ENCODE measurements around the gene RAB27B. TPM values are rescaled to one million over a fixed set of nuclear protein-coding genes. Genes with fewer than 3 reads are reported as not detected.

RAB27B gene
- total RNA-seq, 1 experiment from 2014 or later: 0.87 TPM

- ChIA-PET CTCF (no interaction called here), POLR2A (no interaction called here)
- H3K9me3 Mint-ChIP-seq: peaks cover 5% of the 10 kb centered on the region; the same call in 1 of the 2 replicates
- H3K27ac Mint-ChIP-seq: no peak overlapping the region
- H3K36me3 Mint-ChIP-seq: no peaks in the 10 kb centered on the region
- DNase-seq (ENCODE audit: low spot score) (no peak), ATAC-seq (no peak)
- no peaks in the 10 kb centered on the region for H3K27me3 Mint-ChIP-seq (ENCODE audit: low read depth)
- TF ChIP-seq NR1H2 (CRISPR knock-in tag; IDR thresholded peaks at IDR 0.05) (no peak), SOX15 (CRISPR knock-in tag; IDR thresholded peaks at IDR 0.05) (no peak), GRHL2 (CRISPR knock-in tag; IDR thresholded peaks at IDR 0.05; ENCODE audit: insufficient replicate concordance, severe bottlenecking) (no peak), JAZF1 (CRISPR knock-in tag; IDR thresholded peaks at IDR 0.05) (no peak), SP1 (CRISPR knock-in tag; conservative IDR thresholded peaks at IDR 0.05) (no peak)
- H3K4me3 Mint-ChIP-seq: no peak overlapping the region
- H3K4me1 Mint-ChIP-seq: no peaks in the 10 kb centered on the region
Measured at GRCh38 chr18:54872681-54873080, 44.4 kb downstream of the RAB27B start.

DNA sequence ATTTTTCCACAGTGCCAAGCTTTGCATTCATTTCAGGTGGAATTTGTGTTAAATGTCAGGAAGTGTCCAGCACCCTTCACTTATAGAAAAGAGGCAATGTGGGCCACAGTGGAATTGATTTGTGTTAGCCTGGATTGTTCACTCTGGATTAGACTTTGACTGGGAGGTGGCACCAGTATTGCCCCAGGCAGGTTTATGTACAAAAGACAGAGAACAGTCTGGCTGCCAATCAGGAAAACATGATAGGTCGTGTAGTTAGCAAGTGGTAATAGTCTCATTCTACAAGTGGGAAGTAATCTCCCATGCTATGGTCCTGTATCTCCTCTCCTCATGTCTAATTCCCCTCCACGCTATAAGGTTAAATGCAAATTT, 45.6 kb downstream of the RAB27B start:
- Mint-ChIP-seq H3K27me3 (ENCODE audit: low read depth) (no peaks in the 10 kb centered on the region), H3K36me3 (no peaks in the 10 kb centered on the region), H3K27ac (no peak overlapping the region), H3K9me3 (no peaks in the 10 kb centered on the region), H3K4me3 (no peak overlapping the region), H3K4me1 (no peaks in the 10 kb centered on the region)
- TF ChIP-seq HMGA2 (CRISPR knock-in tag; IDR thresholded peaks at IDR 0.05) (no peak), NR3C1 (CRISPR knock-in tag; conservative IDR thresholded peaks at IDR 0.05; ENCODE audit: low read depth) (no peak), ARID4B (CRISPR knock-in tag; IDR thresholded peaks at IDR 0.05; ENCODE audit: borderline replicate concordance) (no peak), SOX15 (CRISPR knock-in tag; IDR thresholded peaks at IDR 0.05) (no peak), JUN (CRISPR knock-in tag; IDR thresholded peaks at IDR 0.05) (no peak)
- TF ChIP-seq, protein P1, sequence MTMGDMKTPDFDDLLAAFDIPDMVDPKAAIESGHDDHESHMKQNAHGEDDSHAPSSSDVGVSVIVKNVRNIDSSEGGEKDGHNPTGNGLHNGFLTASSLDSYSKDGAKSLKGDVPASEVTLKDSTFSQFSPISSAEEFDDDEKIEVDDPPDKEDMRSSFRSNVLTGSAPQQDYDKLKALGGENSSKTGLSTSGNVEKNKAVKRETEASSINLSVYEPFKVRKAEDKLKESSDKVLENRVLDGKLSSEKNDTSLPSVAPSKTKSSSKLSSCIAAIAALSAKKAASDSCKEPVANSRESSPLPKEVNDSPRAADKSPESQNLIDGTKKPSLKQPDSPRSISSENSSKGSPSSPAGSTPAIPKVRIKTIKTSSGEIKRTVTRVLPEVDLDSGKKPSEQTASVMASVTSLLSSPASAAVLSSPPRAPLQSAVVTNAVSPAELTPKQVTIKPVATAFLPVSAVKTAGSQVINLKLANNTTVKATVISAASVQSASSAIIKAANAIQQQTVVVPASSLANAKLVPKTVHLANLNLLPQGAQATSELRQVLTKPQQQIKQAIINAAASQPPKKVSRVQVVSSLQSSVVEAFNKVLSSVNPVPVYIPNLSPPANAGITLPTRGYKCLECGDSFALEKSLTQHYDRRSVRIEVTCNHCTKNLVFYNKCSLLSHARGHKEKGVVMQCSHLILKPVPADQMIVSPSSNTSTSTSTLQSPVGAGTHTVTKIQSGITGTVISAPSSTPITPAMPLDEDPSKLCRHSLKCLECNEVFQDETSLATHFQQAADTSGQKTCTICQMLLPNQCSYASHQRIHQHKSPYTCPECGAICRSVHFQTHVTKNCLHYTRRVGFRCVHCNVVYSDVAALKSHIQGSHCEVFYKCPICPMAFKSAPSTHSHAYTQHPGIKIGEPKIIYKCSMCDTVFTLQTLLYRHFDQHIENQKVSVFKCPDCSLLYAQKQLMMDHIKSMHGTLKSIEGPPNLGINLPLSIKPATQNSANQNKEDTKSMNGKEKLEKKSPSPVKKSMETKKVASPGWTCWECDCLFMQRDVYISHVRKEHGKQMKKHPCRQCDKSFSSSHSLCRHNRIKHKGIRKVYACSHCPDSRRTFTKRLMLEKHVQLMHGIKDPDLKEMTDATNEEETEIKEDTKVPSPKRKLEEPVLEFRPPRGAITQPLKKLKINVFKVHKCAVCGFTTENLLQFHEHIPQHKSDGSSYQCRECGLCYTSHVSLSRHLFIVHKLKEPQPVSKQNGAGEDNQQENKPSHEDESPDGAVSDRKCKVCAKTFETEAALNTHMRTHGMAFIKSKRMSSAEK (CRISPR knock-in tag; IDR thresholded peaks at IDR 0.05; ENCODE audit: borderline replicate concordance): no peak
- TF ChIP-seq, protein P2, sequence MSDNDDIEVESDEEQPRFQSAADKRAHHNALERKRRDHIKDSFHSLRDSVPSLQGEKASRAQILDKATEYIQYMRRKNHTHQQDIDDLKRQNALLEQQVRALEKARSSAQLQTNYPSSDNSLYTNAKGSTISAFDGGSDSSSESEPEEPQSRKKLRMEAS (CRISPR knock-in tag; IDR thresholded peaks at IDR 0.05): no peak
- TF ChIP-seq, protein P3, sequence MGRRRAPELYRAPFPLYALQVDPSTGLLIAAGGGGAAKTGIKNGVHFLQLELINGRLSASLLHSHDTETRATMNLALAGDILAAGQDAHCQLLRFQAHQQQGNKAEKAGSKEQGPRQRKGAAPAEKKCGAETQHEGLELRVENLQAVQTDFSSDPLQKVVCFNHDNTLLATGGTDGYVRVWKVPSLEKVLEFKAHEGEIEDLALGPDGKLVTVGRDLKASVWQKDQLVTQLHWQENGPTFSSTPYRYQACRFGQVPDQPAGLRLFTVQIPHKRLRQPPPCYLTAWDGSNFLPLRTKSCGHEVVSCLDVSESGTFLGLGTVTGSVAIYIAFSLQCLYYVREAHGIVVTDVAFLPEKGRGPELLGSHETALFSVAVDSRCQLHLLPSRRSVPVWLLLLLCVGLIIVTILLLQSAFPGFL (CRISPR knock-in tag; IDR thresholded peaks at IDR 0.05; ENCODE audit: borderline replicate concordance): no peak
- POLR2A ChIA-PET: no interaction called here
- CTCF ChIA-PET: no interaction called here
- DNase-seq (ENCODE audit: low spot score) (no peak), ATAC-seq (no peak)

DNA sequence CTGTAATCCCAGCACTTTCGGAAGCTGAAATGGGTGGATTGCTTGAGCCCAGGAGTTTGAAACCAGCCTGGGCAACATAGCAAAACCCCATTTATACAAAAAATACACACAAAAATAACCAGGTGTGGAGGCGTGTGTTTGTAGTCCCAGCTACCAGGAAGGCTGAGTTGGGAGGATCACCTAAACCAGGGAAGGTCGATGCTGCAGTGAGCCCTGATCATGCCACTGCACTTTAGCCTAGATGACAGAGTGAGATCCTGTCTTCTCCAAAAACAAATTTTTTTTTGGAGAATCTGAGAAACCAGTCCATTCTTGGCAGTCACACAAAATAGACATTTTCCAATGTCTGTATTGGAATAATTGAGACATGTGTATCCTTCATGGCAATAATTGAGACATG, 46.8 kb downstream of the RAB27B start:
- no peaks in the 10 kb centered on the region for H3K27me3 Mint-ChIP-seq (ENCODE audit: low read depth)
- CTCF ChIA-PET: no interaction called here
- no peak overlapping the region for H3K27ac Mint-ChIP-seq

More for the DNA sequence above, 46.8 kb downstream of the RAB27B start:
- Mint-ChIP-seq H3K9me3 (no peaks in the 10 kb centered on the region), H3K4me1 (no peaks in the 10 kb centered on the region), H3K36me3 (no peaks in the 10 kb centered on the region), H3K4me3 (no peak overlapping the region)
- DNase-seq (ENCODE audit: low spot score) (no peak), ATAC-seq (no peak)
- POLR2A ChIA-PET: no interaction called here
- TF ChIP-seq, protein P4, sequence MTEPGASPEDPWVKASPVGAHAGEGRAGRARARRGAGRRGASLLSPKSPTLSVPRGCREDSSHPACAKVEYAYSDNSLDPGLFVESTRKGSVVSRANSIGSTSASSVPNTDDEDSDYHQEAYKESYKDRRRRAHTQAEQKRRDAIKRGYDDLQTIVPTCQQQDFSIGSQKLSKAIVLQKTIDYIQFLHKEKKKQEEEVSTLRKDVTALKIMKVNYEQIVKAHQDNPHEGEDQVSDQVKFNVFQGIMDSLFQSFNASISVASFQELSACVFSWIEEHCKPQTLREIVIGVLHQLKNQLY (CRISPR knock-in tag; IDR thresholded peaks at IDR 0.05): no peak
- no peak for TF ChIP-seq NFATC4 (CRISPR knock-in tag; IDR thresholded peaks at IDR 0.05)

Measured in WTC11 (cell line).